OCI-LY1 (cell line): ENCODE results near the gene BLMH.

ENCODE experiments used
- CTCF ChIP-seq: fragments of 200-600 bp; sonication (generic), shearing (Covaris generic); IDR thresholded peaks from 2 replicates; pipeline ENCODE4 v1.5.1; 2017; ENCODE audit warnings: mild to moderate bottlenecking, antibody characterized with exemption, low read length, moderate library complexity, mixed read lengths
- EZH2 ChIP-seq: fragments of 200-600 bp; sonication (generic), shearing (Covaris generic); IDR thresholded peaks from 2 replicates; pipeline ENCODE4 v1.8.0; 2017; ENCODE audit warnings: borderline replicate concordance, mixed run types, mild to moderate bottlenecking, antibody characterized with exemption, low read length, moderate library complexity, mixed read lengths

GRCh38 chr17:30203471-30203981 lies 88.2 kb downstream of the BLMH start:
- TF ChIP-seq CTCF (peak; percentile 18; the same call in 1 of the 2 replicates), EZH2 (no peak)
